ENCODE data around the gene AOPEP. TPM values are rescaled to one million over a fixed set of nuclear protein-coding genes. Genes with fewer than 3 reads are reported as not detected.

Gene AOPEP, protein sequence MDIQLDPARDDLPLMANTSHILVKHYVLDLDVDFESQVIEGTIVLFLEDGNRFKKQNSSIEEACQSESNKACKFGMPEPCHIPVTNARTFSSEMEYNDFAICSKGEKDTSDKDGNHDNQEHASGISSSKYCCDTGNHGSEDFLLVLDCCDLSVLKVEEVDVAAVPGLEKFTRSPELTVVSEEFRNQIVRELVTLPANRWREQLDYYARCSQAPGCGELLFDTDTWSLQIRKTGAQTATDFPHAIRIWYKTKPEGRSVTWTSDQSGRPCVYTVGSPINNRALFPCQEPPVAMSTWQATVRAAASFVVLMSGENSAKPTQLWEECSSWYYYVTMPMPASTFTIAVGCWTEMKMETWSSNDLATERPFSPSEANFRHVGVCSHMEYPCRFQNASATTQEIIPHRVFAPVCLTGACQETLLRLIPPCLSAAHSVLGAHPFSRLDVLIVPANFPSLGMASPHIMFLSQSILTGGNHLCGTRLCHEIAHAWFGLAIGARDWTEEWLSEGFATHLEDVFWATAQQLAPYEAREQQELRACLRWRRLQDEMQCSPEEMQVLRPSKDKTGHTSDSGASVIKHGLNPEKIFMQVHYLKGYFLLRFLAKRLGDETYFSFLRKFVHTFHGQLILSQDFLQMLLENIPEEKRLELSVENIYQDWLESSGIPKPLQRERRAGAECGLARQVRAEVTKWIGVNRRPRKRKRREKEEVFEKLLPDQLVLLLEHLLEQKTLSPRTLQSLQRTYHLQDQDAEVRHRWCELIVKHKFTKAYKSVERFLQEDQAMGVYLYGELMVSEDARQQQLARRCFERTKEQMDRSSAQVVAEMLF
- polyA plus RNA-seq, result 1.1 and 13.3 TPM in 2 replicates

DNA sequence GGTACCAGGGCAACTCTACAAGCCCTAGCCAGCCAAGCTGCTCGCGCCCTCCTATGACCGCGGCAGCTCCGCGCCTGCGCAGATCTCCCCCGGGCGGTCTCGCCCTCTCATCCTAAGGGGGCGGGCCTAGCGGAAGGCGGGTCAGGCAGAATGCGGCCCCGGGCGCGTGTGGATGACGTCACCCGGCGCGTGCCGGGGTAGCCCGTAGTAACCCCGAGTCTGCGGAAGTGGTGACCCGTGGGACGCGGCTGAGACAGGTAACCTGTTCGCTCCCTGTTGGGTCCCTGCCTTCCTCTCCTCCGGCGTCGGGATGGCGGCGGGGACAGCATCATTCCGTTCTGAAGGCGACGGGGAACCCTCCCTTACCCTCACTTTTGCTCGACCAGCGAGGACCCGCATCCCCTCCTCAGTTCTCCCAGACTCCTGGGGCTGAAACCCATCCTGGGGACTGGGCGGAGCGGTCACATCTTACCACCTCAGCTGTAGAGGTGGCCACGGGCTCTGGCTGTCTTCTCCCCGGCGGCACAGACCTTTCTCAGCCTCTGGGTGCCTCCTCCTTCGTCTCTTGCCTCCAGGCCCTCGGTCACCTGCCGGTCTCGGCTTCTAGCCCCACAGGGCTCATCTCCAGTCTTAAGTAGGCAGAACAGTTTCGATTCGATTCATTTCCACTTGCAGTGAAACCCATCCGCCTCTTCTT is at the start of gene AOPEP:
Gene AOPEP (plus strand): TSS at position 205 of the 697 bp plus-strand sequence. CDS start 33,085 bp downstream, outside the sequence.

Other genes starting within 250 kb of the AOPEP start
- 0.53 TPM in 1 of 2 replicates, not detected in the other for gene PCAT7, start 171.6 kb upstream of the AOPEP start, polyA plus RNA-seq
- gene FBP2, start 132.9 kb upstream of the AOPEP start, polyA plus RNA-seq, result not detected in 2 replicates
- 0.59 TPM in 1 of 2 replicates, not detected in the other for gene FBP1, start 87.2 kb upstream of the AOPEP start, polyA plus RNA-seq

All from Purkinje cell (primary cell).